C4-2B (cell line): ENCODE data around the gene EPS15.

Experiments
- CTCF ChIP-seq: fragments of 450-650 bp; conservative IDR thresholded peaks from 2 replicates; pipeline ENCODE4 v1.5.1; 2017; ENCODE audit warnings: mild to moderate bottlenecking
- ZFX ChIP-seq: fragments of 450-650 bp; IDR thresholded peaks from 2 replicates; pipeline ENCODE4 v1.6.1; 2017

DNA sequence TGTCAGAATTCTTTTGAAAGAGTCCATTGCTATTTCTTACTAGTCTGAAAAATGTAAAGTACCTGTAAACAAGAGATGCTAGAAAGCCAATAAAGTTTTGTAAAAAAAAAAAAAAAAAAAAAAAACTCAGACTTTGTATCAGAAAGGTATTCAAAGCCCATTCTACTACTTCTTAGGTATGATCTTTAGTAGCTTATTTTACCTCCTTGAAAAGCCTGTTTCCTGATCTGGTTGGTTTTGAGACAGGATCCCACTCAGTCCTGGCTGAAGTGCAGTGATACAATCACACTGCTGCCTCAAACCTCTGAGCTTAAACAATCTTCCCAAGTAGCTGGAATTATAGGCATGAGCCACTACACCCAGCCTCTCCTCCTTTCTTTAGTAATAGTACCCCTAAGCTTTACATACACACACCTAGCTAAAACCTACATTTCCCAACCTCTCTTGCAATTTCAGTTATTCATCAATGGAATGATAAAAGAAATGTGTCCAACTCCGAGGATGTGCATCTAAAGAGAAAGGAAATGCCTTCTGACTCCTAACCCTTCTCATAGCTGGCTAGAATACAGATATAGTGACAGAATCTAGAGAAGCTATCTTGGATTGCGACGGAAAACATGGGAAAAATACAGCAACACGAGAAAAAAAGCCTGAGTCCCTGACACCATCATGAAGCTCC is 30.6 kb downstream of the EPS15 start:
- TF ChIP-seq CTCF (no peak), ZFX (no peak)
